ENCODE data around the gene DIO1.
A peak's percentile ranks its signal among the peaks of the same experiment; 100 is the strongest.

The DIO1 gene

DNA sequence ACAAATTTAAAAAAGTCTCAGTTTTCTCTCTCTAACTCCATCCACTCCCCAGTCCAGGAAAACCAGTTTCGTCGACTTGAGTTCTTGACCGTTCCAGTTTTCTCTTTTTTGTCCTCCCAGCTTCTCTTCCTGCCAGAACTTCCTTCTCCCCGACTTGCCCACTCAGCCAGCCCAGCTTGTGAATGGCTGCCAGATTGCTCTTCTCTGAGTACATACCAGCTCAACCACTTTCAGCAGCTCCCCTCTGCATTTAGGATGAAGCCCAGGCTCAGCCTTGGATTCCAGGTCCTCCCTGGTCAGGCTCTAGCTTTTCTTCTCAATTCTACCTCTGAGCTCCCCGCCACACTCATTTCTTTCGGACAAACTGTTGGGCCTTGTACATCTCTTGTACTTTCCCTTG lies 1.4 kb downstream of the DIO1 start:
- DNase-seq: no peak

DNA sequence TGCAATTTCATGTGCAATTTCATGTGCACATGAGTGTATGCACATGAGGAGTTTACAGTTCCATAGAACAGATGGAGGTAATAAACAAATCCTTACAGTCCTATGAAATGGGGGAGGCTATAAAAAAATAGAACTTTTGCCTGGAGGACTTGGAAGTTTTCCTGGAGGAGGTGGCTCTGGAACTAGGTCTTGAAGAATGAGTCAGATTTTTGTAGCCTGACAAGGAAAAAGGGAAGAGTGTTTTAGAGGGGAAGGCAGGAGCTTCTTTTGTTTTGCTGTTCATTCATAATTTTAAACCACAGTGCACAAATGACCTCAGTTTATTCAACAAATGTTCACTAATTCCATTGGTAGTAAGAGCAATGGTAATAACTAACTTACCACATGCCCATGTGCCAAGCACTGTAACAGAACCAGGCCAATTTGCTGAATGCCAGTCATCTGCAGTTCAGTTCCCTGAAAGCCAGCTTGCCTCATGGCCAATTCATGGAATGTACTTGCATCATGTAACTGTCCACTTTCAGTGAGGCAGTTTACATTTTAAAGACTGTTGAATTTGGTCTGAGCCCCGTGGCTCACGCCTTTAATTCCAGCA lies 2.7 kb downstream of the DIO1 start:
- DNase-seq: peak; percentile 63 to 75

DNA sequence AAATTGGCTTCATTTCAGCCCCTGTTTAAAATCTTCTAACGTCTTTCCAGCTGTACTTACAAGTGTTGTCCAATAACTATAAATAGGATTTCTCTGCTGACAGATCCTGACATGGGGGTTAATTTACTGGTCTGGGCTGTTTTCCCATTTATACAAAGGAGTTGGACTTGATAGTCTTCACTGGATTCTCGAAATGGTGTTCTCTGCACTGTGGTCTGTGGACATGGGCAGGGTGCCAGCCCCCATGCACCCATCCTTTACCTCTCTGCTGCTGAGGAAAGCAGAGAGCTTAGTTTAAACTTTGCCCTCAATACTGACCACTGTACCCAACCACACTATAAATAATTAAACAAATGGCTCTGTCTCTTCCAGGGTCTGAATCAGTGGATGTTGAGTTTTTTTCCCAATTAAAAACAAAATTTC lies 5.2 kb downstream of the DIO1 start:
- no peak for DNase-seq

DNA sequence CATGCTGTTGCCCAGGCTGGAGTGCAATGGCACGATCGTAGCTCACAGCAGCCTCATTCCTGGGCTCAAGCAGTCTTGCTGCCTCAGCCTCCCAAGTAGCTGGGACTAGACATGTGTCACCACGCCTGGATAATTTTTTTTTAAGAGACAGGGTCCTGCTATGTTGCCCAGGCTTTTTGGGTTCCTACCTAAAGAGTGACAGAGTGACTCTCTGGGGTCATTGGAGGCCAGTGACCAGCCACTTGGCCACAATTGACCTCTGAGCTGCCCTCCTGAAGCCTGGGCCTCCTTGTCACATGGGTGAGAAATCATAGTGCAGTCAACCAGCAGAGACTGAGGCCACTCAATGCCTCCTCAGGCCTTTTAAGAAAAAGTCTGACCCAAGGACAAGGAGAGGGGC lies 5.7 kb downstream of the DIO1 start:
- no peak for DNase-seq

DNA sequence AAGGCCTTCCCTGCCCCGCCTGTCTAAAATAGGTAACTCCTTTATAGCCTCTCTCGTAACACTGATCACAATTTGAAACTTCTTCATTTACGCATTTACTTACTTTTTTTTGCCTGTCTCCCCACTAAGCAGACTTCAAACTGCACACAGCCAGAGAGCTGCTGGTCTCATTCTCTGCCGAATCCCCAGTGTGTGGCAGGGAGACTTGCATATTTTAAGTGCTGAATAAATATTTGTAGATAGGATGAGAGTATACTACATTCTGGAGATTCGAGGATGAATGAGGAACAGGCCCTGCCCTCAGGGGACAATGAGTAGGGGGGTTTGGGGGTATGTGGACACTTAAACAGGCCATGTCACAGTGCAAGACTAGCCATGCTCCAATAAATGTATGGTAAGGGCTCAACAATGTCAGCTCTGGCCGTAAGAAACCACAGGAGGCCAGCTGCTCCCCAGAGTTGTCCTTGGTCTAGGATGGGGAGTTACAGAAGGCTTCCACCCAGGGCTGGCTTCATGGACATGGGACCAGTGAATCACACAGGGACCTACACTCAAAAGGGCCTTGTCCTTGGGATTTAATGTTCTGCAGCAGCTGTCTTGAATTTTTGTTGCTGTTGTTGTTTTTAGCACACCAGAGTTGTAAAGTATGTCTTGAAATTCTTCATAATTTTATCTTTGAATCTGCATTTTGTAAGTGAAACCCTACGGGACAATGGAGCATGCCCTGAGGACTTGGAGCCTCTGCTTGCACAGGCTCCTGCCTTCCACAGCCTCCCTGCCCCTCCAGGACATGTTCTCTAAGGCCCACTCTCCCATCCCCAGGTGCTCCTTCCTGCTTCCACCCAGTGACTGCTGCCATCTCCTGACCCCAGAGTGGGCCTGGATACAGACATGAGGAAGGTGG lies 8.5 kb downstream of the DIO1 start:
- no peak for DNase-seq

DNA sequence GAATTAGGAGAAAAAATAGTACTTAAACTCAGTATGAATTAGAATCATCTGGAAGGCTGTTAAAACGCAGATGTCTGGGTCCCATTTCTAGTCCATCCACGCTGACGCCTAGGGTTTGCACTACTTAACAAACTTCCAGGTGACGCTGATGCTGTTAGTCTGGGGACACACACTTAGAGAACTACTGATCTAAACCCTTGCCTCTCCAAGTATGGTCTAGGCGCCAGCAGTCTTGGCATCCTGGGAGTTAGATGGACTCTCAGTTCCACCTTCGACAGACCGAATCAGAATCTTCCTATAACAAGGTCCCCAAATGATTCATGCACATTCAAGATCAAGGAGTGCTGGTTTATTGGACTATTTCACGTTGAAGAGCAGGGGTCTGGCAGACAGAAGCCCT lies 11.5 kb downstream of the DIO1 start:
- DNase-seq: no peak

DNA sequence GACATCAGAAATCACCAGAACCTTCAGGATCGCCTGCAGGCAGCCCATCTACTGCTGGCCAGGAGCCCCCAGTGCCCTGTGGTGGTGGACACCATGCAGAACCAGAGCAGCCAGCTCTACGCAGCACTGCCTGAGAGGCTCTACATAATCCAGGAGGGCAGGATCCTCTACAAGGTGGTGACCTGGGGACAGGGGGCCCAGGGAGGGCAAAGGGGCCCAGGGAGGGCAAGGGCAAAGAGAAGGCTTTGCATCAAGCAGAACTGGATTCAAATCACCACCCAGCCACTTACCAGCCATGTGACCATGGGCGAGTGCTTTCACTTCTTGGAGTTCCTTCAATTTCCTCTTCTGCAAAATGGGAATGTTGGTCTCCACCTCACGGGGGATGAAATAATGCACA lies 12.1 kb downstream of the DIO1 start:
- peak; percentile 9 to 27 for DNase-seq

DNA sequence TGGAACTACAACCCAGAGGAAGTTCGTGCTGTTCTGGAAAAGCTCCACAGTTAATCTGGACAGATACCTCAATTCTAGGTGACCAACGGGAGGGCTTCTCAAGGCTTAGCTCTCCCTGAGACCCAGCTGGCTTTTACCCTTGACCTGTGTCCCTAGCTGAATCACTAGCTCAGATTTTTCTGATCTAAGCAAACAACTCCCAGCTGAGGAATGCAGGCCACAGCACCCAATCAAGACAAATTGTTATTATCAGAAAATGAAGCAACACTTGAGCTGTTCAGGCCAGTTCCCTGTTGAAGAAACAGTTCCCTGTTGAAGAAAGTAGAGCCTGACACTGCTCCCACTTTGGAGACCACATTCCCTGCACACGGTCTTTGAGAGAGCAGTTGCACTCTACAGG lies 16.0 kb downstream of the DIO1 start:
- DNase-seq: no peak

DNA sequence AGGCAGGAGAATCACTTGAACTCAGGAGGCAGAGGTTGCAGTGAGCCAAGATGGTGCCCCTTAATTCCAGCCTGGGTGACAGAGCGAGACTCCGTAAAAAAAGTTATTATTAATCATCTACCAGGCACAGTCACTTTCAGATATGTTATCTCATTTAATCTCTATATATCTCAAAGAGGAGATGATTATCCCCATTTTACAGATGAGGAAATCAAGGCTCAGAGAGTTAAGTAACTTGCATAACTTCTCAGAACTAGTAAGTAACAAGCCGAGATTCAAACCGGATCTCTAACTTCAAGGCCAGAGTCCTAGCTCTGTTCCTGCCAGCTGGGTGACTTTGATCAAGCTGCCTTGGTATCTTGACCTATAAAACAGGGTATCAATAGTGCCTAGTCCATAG lies 17.5 kb downstream of the DIO1 start:
- DNase-seq: no peak

DNA sequence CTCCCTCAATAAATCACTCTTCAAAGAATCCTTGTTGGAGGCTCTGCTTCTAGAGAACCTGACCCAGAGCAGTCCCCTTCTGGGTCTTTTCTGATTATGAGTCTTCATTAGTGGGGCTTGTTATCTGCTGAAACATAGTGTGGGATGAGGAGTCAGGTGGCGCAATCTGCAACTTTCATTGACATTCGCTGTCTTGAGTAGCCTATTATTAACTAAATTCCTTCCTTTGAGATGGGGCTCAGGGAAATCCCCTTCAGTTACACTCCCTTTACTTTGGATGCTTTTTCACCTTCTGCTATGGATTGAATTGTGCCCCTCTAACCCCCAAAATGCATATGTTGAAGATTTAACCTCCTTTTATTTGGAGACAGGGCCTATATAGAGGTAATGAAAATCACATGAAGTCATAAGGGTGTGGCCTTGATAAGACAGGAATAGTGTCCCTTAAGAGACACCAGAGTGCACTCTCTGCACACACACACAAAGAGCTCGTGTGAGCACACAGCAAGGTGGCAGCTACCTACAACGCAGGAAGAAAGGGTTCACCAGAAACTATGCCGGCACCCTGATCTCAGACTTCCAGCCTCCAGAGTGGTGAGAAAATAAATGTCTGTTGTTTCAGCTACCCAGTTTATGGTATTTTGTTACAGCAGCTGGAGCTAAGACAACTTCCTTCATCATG lies 19.5 kb downstream of the DIO1 start:
- no peak for DNase-seq

DNA sequence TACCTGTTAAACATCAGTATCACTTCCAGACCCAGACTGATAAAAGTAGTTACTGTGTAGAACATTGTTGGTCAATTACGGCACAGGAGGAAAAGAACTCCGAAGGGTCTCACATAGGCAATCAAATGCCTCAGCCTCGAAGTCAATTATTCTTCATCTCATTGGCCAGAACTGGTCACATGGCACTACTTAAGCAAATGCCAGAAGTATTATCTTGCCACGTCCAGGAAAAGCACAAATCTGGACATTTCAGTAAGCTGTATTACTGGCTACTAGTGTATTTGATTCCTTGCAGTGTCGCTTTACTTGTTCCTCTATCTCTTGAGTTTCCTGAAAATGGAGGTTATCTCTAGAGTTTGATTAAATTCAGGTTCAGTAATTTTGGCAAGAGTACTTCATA lies 24.4 kb downstream of the DIO1 start:
- DNase-seq: no peak

DNA sequence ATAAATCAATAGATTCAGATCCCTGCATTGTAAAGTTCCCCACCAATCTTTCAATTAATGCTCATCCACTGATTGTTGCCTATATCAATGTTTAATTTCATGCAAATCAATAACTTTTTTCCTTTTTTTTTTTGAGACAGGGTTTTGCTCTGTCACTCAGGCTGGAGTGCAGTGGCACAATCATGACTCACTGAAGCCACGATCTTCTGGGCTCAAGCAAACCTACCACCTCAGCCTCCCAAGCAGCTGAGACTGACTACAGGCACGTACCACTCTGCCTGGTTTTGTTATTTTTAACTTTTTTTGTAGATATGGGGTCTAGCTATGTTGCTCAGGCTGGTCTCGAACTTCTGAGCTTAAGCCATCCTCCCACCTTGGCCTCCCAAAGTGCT lies 25.7 kb downstream of the DIO1 start:
- no peak for DNase-seq

DNA sequence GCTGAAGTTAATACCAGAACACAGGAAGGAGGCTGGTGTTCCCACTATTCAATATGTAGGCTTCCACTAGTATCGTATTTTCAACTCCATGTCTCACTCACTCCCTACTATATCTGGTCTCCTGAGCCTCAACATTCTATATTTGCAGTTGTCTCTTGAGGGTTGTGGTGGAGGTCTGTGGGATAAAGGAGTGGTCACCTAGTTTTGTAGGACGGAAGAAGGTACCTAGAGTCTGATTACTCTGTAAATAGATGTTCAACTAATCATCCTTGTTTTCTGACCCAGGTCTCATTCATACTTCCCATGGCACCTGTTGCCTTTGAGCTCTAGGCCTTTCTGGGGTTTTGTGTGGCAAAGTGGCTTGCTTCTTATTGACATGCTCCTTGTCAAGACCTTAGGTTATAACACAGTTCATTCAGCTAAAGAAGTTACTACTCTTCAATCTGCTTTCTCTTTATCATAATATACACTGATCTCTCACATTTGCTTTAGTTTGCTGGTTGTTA lies 33.4 kb downstream of the DIO1 start:
- DNase-seq: no peak

DNA sequence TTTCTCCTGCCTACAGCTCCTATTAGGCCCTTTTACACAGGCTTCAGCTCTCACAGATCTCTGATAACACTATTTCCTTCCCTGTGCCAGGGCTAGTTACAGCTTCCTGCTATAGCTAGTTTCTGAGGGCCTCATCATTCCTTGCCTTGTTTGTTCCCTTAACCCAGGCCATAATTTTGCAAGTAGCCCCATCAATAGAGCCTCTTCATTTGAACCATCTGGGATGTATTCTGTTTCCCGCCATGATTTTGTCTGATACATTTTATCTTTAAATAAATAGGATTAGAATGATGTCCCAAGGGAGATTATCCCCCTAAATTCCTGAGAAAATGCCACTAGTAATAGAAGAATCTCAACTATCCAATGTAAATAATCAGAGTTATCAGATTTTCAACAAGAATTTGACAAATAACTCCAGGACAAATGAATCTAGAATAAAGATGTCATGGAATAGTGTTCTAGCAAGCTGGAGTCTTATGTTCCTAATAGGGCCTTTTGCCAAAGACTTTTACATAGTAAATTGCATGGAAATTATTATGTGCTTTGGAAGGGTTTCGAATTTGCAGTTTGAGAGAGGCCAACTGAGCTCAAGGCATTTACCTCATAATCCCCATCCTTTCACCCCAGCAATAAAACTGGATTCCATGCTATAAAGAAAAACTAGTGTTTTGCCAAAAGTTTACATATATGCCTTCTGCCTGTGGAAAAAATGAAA lies 35.4 kb downstream of the DIO1 start:
- DNase-seq: no peak

DNA sequence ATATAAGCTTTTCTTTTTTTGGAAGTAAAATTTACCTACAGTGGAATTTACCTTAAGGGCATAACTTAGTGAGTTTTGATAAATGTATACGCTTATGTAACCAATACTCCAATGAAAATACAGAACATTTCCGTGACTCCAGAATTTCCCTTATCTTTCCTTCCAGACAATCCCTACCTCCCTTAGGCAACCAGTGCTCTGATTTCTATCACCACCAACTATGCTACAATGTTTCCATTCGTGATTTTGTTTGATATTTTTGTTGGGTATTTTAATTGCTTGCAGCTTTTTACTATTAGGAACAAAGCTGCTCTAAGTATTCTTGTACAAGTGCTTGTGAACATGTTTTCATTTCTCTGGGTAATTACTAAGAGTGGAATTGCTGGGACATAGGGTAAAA lies 36.9 kb downstream of the DIO1 start:
- no peak for DNase-seq

DNA sequence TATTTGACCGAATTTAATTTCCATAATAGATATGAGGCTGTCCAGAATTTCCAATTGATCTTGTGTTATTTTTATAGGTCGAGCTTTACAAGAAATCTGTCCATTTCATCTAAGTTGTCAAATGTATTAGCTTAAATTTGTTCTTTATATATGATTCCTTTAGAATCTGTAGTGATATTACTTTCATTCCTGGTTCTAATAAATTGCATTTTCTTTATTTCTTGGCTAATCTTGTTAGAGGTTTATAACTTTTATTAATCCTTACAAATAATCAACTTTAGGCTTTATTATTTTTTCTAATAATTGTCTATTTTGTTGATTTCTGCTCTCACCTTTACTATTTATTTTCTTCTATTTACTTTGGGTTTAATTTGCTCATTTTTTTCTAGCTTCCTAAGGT lies 37.5 kb downstream of the DIO1 start:
- DNase-seq: no peak

DNA sequence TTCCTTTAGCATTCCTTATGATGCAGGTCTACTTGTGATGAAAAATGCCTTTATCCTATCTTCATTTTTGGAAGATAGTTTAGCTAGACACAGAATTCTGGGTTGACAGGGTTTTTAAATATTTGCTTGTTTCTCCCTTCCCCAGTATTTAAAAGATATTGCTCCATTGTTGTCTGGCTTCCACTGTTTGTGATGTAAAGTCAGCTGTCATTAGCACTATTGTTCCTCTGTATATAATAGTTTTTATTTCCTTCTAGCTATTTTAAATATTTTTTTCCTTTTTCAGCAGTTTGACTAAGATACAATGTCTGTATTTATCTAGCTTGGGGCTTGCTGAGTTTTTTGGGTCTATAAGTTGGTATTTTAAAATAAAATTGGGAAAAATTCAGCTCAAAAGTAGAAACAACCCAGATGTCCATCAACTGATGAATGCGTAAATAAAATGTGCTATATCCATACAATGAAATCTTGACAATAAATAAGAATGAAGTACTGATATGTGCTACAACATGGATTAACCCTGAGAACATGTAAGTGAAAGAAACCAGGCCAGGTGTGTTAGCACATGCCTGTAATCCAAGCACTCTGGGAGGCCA lies 40.3 kb downstream of the DIO1 start:
- no peak for DNase-seq

DNA sequence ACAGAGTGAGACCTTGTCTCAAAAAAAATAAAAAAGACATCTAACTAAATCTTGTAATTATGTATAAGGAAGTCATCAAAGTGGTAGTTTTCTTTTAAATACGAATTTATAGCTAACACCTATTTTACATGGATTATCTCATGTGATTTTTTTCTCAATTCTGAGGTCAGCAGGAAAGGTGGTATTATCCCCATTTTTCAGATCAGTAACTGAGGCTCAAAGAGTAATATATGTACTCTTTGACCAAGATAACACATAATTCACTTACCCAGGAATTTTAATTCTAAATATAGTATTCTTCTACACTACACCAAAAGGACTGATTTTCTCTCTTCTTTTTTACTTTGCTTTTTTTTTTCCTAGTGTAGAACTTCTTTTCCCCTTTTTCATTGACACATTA lies 42.4 kb downstream of the DIO1 start:
- DNase-seq: no peak

DNA sequence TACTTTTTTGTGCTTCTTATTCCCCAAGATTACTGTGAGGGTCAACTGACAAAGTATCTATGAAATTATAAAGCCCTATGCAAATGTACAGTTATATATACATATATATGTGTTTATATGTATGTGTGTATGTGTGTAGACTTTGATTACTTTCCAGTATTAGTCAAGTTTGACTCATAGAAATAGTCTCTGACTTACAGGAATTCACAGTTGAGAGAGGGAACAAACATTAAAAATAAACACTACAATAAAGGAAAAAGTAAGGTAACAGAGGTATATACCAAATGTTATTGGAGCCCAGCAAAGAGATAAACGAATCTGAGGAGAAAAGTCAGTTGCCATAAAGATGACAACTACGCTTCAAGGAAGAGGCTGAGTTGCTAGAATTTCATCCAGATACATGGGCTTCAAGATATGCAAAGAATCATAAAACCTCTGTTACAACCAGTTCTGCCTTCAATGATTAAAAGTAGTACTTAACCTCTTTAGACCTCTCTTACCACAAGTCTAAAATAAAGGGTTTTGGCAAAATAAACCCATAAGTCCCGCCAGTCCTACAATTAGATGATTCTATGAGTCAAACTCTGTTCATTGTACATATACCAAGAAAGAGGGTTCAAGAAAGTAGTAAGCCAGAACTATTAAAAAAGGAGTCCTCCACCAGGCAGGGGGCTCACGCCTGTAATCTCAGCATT lies 44.3 kb downstream of the DIO1 start:
- DNase-seq: no peak

DNA sequence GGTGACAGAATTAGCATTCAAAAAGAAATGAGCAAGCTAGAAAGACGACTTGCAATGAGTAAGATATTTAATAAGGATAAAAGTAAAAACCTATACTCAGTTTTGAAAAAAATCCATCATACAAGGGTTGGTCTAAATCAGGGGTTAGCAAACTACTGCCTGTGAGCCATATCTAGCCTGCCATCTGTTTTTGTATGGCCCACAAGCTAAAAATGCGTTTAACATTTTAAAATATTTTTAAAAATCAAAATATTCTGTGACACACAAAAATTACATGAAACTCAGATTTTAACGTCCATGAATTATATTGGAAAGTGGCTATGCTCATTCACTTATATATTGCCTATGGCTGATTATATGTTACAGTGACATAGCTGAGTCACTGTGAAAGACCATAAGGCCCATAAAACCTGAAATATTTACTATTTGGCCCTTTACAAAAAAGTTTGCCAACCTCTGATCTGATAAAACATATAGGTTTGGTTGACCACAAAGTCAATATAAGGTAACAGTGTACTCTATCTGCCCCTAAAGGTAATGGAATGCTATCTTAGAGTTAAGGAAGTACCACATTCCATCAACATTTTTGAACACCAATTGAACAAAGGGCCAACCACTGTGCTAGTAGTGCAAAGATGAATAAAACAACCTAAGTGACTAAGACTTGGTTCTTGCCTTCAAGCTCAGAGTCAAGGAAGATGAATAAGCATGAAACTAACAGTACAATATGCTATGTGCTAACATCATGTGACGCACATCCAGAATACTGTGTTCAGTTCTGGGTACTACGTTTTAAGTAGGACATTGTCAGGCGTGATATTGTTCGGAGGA lies 48.4 kb downstream of the DIO1 start:
- DNase-seq: no peak

DNA sequence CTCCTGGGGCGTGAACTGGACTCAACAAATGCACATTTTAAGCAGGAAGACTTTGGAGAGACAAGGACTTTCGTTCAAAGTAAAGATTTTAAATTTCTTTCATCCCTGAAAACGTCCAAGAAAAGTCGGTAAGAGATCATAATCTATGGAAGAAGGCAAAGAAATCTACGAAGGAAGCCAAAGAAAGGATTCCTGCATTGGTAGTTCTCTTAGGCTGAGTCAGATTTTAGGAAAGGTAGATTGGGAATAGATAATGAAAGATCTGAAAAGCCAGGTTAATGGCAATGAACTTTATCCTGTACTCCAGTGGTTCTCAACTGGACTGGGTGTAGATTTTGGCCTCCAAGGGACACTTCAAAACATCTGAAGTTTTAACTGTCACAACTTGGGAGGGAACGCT lies 49.1 kb downstream of the DIO1 start:
- no peak for DNase-seq
